ENCODE data around the gene INTS4.

- TF ChIP-seq CTCF (IDR thresholded peaks at IDR 0.05) (no peak), POLR2AphosphoS5 (IDR thresholded peaks at IDR 0.05) (no peak), POLR2A (IDR thresholded peaks at IDR 0.05) (no peak), EP300 (IDR thresholded peaks at IDR 0.05) (no peak)
Observed at GRCh38 chr11:78020246-78020645, 25.8 kb upstream of the INTS4 start.
